Skeletal muscle tissue (tissue), 4 donors: ENCODE measurements around the gene SLC25A1. TPM values are rescaled to one million over a fixed set of nuclear protein-coding genes. Genes with fewer than 3 reads are reported as not detected.

Source experiments
- H3K27ac ChIP-seq: one replicate; pipeline ENCODE4 v1.7.0; 2013; ENCODE audit warnings: mild to moderate bottlenecking, low read depth, low read length, inconsistent platforms
- H3K27me3 ChIP-seq, 3 donors: one replicate each; pipeline ENCODE4 v1.7.0; 2013; ENCODE audit warnings: low read length in 3 of 3; ENCODE audit not compliant: control insufficient read depth in 3 of 3, insufficient read depth in 3 of 3
- H3K36me3 ChIP-seq, 3 donors: one replicate each; pipeline ENCODE4 v1.7.0; 2013; ENCODE audit warnings: low read length in 3 of 3; ENCODE audit not compliant: control insufficient read depth in 3 of 3, insufficient read depth in 3 of 3
- H3K4me1 ChIP-seq, 3 donors: one replicate each; pipeline ENCODE4 v1.7.0; 2013; ENCODE audit warnings: low read length in 3 of 3, mild to moderate bottlenecking in 3 of 3; ENCODE audit not compliant: control insufficient read depth in 3 of 3, insufficient read depth in 3 of 3
- H3K4me3 ChIP-seq, 3 donors: one replicate each; pipeline ENCODE4 v1.7.0; 2013; ENCODE audit warnings: low read length in 3 of 3
- H3K9ac ChIP-seq, 3 donors: one replicate each; pipeline ENCODE4 v1.7.0; 2013; ENCODE audit warnings: low read length in 3 of 3, mild to moderate bottlenecking in 3 of 3, moderate library complexity in 2 of 3, low read depth in 1 of 3
- H3K9me3 ChIP-seq, 3 donors: one replicate each; pipeline ENCODE4 v1.7.0; 2013; ENCODE audit warnings: low read length in 3 of 3; ENCODE audit not compliant: control insufficient read depth in 3 of 3
- total RNA-seq: library from RNA; depleted of rRNA; stranded (reverse); fragments of >200 nt; gene quantifications from one replicate; pipeline ENCODE4 v1.2.3, GENCODE V29; 2014
- donor health status: Osteomylitis.

The SLC25A1 gene
- total RNA-seq, 1 donor from 2014 or later: 17.2 TPM

DNA sequence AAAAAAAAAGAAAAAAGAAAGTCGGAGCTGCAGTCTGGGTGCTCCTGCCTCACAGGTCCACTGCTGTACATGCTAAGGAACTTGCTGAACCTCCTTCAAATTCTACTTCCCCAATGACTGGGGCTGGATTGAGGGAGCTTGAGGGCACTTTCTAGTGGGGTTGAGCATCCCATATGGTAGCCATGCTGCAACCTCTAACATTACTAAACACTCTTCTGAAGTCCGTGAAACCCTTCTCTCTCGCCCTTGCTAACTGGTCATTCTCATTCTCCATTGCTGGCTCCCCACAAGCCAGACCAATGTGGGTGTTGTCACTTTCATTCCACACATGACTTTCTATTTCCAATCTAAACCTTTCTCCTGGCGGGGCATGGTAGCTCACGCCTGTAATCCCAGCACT, 35.3 kb downstream of the SLC25A1 start:
- peaks cover 7 to 14% (median 8%) of the 10 kb centered on the region in 3 donors for H3K4me1 ChIP-seq
- no peak overlapping the region for H3K9ac ChIP-seq
- no peak overlapping the region for H3K27ac ChIP-seq
- H3K36me3 ChIP-seq: peaks cover 37 to 43% (median 39%) of the 10 kb centered on the region in 3 donors
- H3K9me3 ChIP-seq: no peaks in the 10 kb centered on the region
- H3K4me3 ChIP-seq: peak overlapping the region in 1 of 3 donors; percentile 31
- H3K27me3 ChIP-seq: peaks cover 9 to 11% (median 10%) of the 10 kb centered on the region in 3 donors

DNA sequence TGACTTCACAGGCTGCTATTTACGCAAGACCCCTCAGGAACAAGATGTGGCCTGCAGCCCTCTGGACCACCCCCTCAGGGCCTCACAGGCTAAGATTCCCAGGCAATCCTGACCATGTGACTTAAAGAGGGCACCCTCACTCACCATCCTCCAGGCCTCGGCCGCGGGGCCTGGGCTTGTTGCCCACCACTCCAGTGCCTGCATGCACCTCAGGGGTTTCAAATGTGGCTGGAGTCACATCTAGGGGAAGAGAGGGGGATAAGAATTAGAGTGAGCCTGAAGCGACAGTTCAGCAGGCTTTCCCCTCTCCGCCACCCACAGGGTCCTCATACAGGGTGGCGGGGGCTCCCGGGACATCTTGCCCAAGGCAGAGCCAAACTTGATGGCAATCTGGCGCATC, 36.1 kb downstream of the SLC25A1 start:
- peaks cover 45 to 51% (median 46%) of the 10 kb centered on the region in 3 donors for H3K36me3 ChIP-seq
- H3K4me1 ChIP-seq: peaks cover 7 to 14% (median 8%) of the 10 kb centered on the region in 3 donors
- no peaks in the 10 kb centered on the region for H3K9me3 ChIP-seq
- H3K27ac ChIP-seq: no peak overlapping the region
- H3K9ac ChIP-seq: no peak overlapping the region
- no peak overlapping the region for H3K4me3 ChIP-seq
- peaks cover under 1 to 3% (median 2%) of the 10 kb centered on the region in 3 donors for H3K27me3 ChIP-seq

DNA sequence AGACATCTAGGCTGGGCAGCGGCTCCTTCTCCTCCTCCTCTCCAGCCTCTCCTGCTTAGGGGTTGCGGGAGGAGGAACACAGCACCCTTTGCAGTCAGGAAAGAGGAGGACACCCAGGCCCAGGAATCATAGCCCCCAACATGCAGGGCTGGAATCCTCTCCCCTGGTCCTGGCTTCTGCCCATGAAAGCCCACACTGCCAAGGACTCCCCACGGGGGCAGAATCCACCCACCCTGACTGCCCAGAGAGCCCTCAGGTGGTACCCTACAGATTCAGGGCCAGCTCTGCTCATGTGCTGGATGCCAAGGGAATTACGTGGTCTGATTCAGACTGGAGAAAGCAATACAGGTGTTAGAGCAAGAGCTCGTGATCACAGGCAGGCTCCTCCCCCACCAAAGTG, 38.6 kb downstream of the SLC25A1 start:
- no peak overlapping the region for H3K4me3 ChIP-seq
- no peak overlapping the region for H3K9ac ChIP-seq
- H3K9me3 ChIP-seq: no peaks in the 10 kb centered on the region
- no peaks in the 10 kb centered on the region for H3K27me3 ChIP-seq
- peaks cover 7 to 14% (median 8%) of the 10 kb centered on the region in 3 donors for H3K4me1 ChIP-seq
- no peak overlapping the region for H3K27ac ChIP-seq
- H3K36me3 ChIP-seq: peaks cover 66 to 67% (median 67%) of the 10 kb centered on the region in 3 donors

DNA sequence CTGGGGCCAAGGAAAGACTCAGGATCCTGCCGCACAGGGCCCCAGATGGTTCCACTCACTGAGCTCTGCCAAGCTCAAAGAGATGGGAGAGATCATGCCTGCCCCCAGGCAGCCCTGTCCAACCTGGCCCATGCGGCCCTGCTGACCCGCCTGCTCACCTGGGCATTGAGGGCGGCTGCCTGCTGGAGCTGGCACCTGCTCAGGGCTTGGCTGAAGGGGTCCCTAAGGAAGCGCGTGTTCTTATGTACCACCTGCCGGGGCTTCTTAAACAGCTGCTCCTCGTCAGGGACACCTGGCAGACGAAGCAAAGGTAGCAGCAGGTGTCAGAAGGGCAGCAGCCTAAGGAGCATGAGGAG, 39.6 kb downstream of the SLC25A1 start:
- H3K4me3 ChIP-seq: no peak overlapping the region
- no peaks in the 10 kb centered on the region for H3K27me3 ChIP-seq
- H3K27ac ChIP-seq: no peak overlapping the region
- no peak overlapping the region for H3K9ac ChIP-seq
- no peaks in the 10 kb centered on the region for H3K9me3 ChIP-seq
- H3K4me1 ChIP-seq: peaks cover 6 to 9% (median 7%) of the 10 kb centered on the region in 3 donors
- H3K36me3 ChIP-seq: peaks cover 75 to 77% (median 77%) of the 10 kb centered on the region in 3 donors

DNA sequence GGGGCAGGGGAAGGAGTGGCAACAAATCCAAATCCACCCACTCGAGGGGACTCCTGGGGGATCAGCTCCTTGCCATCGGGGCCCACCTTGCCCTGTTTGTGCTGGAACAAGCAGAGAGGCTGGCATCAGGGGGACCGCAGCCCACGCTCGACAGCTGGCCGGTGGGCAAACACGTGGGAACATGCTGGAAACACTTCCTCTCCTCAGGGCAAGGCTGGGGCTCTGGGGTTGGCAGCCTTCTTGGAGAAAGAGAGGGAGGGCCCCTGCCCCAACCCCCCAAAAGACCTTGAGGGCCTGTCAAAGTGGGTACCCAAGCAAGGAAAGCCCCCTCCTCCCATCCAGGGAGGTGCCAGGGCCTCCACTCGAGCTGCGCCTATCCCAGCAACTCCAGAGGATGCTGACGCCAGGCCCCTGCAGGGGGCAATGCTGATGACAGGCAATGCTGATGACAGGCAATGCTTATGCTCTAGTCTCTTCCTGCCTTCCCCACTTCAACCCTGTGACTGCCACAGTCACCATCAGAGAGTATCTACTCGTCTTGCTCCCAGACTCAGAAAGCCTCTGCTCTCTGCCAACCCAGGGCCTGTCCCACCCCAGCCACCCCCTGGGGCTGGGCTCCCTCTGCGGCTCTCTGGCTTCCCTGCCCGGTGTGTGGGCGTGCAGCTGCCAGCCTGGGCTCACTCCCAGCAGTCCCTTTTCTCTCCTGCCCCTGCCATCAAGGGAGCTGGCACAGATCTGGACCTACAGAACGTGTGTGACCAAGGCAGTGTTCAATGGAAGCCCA, 40.1 kb downstream of the SLC25A1 start:
- Histone ChIP-seq H3K9ac (peak overlapping the region in 1 of 3 donors; percentile 8), H3K27ac (no peak overlapping the region), H3K9me3 (no peaks in the 10 kb centered on the region), H3K36me3 (peaks cover 78 to 83% (median 82%) of the 10 kb centered on the region in 3 donors), H3K4me3 (no peak overlapping the region), H3K27me3 (no peaks in the 10 kb centered on the region), H3K4me1 (peaks cover 2 to 4% (median 3%) of the 10 kb centered on the region in 3 donors)

DNA sequence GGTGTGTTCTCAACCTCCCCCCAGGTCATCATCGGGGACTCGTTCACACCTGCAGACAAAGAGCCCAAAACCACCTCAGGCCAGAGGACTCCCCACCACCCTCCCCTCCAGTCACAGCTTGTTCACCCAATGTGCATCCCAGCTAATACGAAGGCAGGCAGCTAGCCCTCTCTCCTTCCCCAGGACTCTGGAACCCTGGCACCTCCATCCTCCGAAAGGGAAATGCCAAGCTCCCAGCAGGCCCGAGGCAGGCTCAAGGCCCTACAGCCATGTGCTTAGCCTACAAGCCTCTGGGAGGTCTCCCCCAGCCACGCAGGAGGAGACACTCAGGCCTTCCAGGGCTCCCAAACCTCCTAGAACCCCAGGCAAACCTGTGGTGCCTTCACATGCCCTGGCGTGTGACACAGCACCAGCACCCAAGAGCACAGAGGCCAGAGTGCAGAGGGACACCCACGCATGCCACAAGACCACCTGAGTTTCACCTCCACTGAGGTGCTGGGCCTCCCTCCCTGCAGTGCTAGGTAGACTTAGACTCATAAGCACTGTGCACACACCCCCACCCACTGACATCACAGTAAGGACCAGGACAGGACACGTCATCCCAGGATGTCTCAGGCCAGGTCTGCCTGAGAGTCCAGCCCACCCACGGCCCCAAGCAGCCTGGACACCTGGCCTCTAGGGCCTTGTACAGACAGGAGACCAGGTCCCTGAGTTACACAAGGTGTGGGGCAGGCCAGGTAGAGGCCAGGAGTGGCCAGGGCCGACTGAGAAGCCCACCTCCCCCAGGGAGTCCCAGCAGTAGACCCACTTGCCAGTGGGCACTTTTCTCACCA, 40.9 kb downstream of the SLC25A1 start:
- Histone ChIP-seq H3K36me3 (peaks cover 86 to 91% (median 88%) of the 10 kb centered on the region in 3 donors), H3K4me3 (no peak overlapping the region), H3K9ac (peak overlapping the region in 1 of 3 donors; percentile 40), H3K4me1 (no peaks in the 10 kb centered on the region), H3K9me3 (no peaks in the 10 kb centered on the region), H3K27ac (no peak overlapping the region), H3K27me3 (no peaks in the 10 kb centered on the region)

DNA sequence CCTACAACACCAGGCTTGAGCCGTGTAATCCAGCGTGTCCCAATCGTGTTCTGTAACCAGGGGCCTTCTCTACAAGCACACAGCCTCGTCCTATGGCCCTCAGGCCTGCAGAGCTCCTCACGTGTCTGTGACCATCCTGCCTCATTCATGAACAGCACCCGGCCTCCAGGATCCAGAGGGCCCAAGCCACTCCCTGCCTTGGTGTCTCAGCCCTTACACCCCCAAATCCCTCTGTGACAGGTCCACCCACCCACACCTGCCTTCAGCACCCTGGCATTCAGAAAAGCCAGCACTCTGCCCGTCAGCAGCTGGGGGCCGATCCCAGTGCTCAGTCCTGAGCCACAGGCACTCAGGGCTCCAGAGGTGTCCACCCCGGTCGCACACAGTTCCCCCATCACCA, 41.6 kb downstream of the SLC25A1 start:
- Histone ChIP-seq H3K4me3 (no peak overlapping the region), H3K9ac (no peak overlapping the region), H3K27ac (no peak overlapping the region), H3K9me3 (no peaks in the 10 kb centered on the region), H3K27me3 (no peaks in the 10 kb centered on the region), H3K36me3 (peaks cover 81 to 91% (median 82%) of the 10 kb centered on the region in 3 donors), H3K4me1 (no peaks in the 10 kb centered on the region)

DNA sequence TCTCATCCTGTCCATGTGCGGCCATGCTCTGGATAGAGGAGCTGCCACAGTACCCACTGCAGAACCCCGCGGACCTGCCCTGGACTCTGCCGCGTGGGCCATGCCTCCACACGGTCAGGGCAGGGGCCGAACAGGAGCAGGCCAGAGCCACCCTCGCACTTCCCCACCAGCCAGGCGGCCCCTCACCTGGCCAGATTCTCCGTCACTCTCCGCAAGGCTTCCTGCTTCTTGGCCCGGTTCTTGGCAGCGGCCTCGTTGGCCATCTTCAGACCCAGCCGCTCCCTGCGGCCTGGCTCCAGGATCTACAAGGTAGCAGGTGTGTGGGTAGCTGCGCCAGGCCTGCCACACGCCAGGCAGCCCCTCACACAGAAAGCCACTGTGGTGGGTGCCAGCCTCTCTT, 43.7 kb downstream of the SLC25A1 start:
- no peaks in the 10 kb centered on the region for H3K27me3 ChIP-seq
- H3K9me3 ChIP-seq: no peaks in the 10 kb centered on the region
- peaks cover 67 to 80% (median 69%) of the 10 kb centered on the region in 3 donors for H3K36me3 ChIP-seq
- H3K4me3 ChIP-seq: no peak overlapping the region
- no peaks in the 10 kb centered on the region for H3K4me1 ChIP-seq
- H3K27ac ChIP-seq: no peak overlapping the region
- no peak overlapping the region for H3K9ac ChIP-seq

DNA sequence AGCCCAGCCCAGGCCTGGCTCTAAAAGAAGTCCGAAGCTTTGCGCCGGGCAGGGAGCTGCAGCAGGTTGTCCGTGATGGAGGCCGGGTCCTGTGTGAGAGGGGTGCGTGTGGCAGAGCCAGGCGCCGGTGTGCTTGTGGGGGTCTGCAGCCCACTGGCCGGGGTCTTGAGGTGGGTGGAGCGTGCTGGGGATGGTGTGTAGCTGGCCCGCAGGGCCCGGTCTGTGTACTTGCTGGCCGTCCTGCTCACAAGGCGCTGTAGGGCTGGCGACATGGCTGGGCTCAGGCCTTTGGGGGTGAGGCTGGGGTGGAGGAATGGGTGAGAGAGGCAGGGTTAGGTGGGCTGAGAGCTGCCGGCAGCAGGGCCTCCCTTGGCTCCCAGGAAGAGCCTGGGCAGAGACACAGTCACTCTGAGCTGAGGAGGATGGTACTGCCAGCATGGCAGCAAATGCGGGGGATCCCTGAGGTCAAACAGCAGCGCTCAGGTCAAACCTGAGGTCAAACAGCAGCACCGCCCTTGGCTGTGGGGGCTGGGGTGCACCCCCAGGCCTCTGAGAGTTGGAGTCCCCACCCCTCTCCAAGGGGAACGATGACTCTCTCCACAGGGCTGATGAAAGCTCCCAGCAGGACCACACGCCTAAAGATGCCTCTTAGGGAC, 44.2 kb downstream of the SLC25A1 start:
- Histone ChIP-seq H3K27ac (no peak overlapping the region), H3K36me3 (peaks cover 61 to 74% (median 63%) of the 10 kb centered on the region in 3 donors), H3K27me3 (no peaks in the 10 kb centered on the region), H3K9ac (no peak overlapping the region), H3K4me3 (no peak overlapping the region), H3K9me3 (no peaks in the 10 kb centered on the region), H3K4me1 (no peaks in the 10 kb centered on the region)
